NCI-H187 treated with DMSO at 0.1 percent for 48 hours (cell line): ENCODE measurements around the gene MBD4.

ENCODE experiments used
- DNase-seq: peaks from one replicate; lab custom pipeline; 2025; lab: John Stamatoyannopoulos, UW

MBD4 gene

GRCh38 chr3:129463094-129463493, 23.3 kb upstream of the MBD4 start:
- no peak for DNase-seq

- no peak for DNase-seq
These were observed 22.7 kb upstream of the MBD4 start for GRCh38 chr3:129462361-129462968.

- DNase-seq: no peak
These were observed 21.9 kb upstream of the MBD4 start for GRCh38 chr3:129461461-129462146.

GRCh38 chr3:129461022-129461421, 21.3 kb upstream of the MBD4 start:
- DNase-seq: no peak

GRCh38 chr3:129460572-129460971, 20.8 kb upstream of the MBD4 start:
- DNase-seq: no peak

- DNase-seq: no peak
These were observed 20.4 kb upstream of the MBD4 start for GRCh38 chr3:129460155-129460554.

GRCh38 chr3:129453732-129454131, 14.0 kb upstream of the MBD4 start:
- no peak for DNase-seq

GRCh38 chr3:129449279-129450115, 9.7 kb upstream of the MBD4 start:
- no peak for DNase-seq

- DNase-seq: no peak
These were observed 8.6 kb upstream of the MBD4 start for GRCh38 chr3:129448186-129448895.

- no peak for DNase-seq
These were observed 7.2 kb upstream of the MBD4 start for GRCh38 chr3:129446926-129447325.

- no peak for DNase-seq
These were observed 5.7 kb upstream of the MBD4 start for GRCh38 chr3:129445471-129445870.

- no peak for DNase-seq
These were observed 3.2 kb upstream of the MBD4 start for GRCh38 chr3:129442947-129443346.

- no peak for DNase-seq
These were observed 2.7 kb upstream of the MBD4 start for GRCh38 chr3:129442486-129442885.

- DNase-seq: no peak
These were observed 2.0 kb upstream of the MBD4 start for GRCh38 chr3:129441782-129442181.

GRCh38 chr3:129441215-129441614, 1.5 kb upstream of the MBD4 start:
- DNase-seq: no peak

- DNase-seq: no peak
These were observed 956 bp upstream of the MBD4 start for GRCh38 chr3:129440618-129441190.

- no peak for DNase-seq
These were observed 427 bp downstream of the MBD4 start for GRCh38 chr3:129439226-129439816.

GRCh38 chr3:129435367-129435766, 4.4 kb downstream of the MBD4 start:
- DNase-seq: no peak

GRCh38 chr3:129434140-129434539, 5.6 kb downstream of the MBD4 start:
- no peak for DNase-seq

- DNase-seq: no peak
These were observed 6.2 kb downstream of the MBD4 start for GRCh38 chr3:129433565-129433964.

- no peak for DNase-seq
These were observed 7.1 kb downstream of the MBD4 start for GRCh38 chr3:129432671-129433070.

- no peak for DNase-seq
These were observed 7.7 kb downstream of the MBD4 start for GRCh38 chr3:129432036-129432435.
